H1 (cell line): ENCODE results near the gene PLBD2. TPM values are rescaled to one million over a fixed set of nuclear protein-coding genes. Genes with fewer than 3 reads are reported as not detected.

Source experiments
- CTCF ChIA-PET: fragments of 300-600 bp; sonication (Branson Sonifier 250); formaldehyde crosslinking; loops from one replicate; lab custom pipeline; 2021; ENCODE audit not compliant: partially characterized antibody; lab: Charles Lee
- POLR2A ChIA-PET: fragments of 300-600 bp; sonication (Branson Sonifier 250); formaldehyde crosslinking; loops from one replicate; lab custom pipeline; 2021; ENCODE audit warnings: inconsistent platforms; ENCODE audit not compliant: partially characterized antibody; lab: Charles Lee
- DNase-seq, 2 experiments: peaks; one replicate each; pipeline versions ENCODE4 v3.0.0 to v3.0.0-alpha.2; 2010 to 2022; ENCODE audit warnings: low spot score in 2 of 2, low read depth in 1 of 2, mixed read lengths in 1 of 2
- FAIRE-seq: peaks from 2 replicates; lab custom pipeline; 2011; peaks lifted over from hg19 to GRCh38; lab: Jason Lieb, UNC
- H2AFZ ChIP-seq: 2 replicates; pipeline ENCODE4 v1.8.1; 2012; ENCODE audit warnings: low read length, inconsistent platforms
- H2AK5ac ChIP-seq: 2 replicates; pipeline ENCODE4 v1.6.1; 2013; ENCODE audit warnings: low read depth, low read length
- H2BK120ac ChIP-seq: replicated peaks from 2 replicates; pipeline ENCODE3; 2013; ENCODE audit warnings: low read depth, low read length, inconsistent platforms
- H2BK12ac ChIP-seq: 2 replicates; pipeline ENCODE4 v1.6.1; 2013; ENCODE audit warnings: low read depth, low read length
- H2BK15ac ChIP-seq: 2 replicates; pipeline ENCODE4 v1.6.1; 2013; ENCODE audit warnings: low read length
- H2BK20ac ChIP-seq: 2 replicates; pipeline ENCODE4 v1.6.1; 2013; ENCODE audit warnings: low read length
- H2BK5ac ChIP-seq: 2 replicates; pipeline ENCODE4 v1.6.1; 2013; ENCODE audit warnings: low read depth, low read length
- H3K14ac ChIP-seq: 2 replicates; pipeline ENCODE4 v1.6.1; 2013; ENCODE audit warnings: inconsistent platforms; ENCODE audit not compliant: insufficient read length
- H3K18ac ChIP-seq: 2 replicates; pipeline ENCODE4 v1.6.1; 2013; ENCODE audit warnings: low read length; ENCODE audit errors: extremely low read depth
- H3K23ac ChIP-seq: 2 replicates; pipeline ENCODE4 v1.6.1; 2013; ENCODE audit warnings: inconsistent platforms; ENCODE audit not compliant: insufficient read length
- H3K23me2 ChIP-seq: 2 replicates; pipeline ENCODE4 v1.6.1; 2013; ENCODE audit warnings: low read depth, low read length
- H3K27ac ChIP-seq: 2 replicates; pipeline ENCODE4 v1.6.1; 2011; ENCODE audit warnings: low read depth, low read length, inconsistent platforms
- H3K27me3 ChIP-seq, 4 experiments: replicated peaks in 1 of 4; 1 replicate in 1 of 4; 2 replicates in 3 of 4; pipeline versions ENCODE4 v1.6.1 to v1.8.1; 2011 to 2013; ENCODE audit warnings: low read length in 3 of 4, mild to moderate bottlenecking in 3 of 4, inconsistent platforms in 2 of 4, mixed read lengths in 2 of 4, moderate library complexity in 1 of 4; ENCODE audit not compliant: control insufficient read depth in 3 of 4, insufficient read depth in 3 of 4; ENCODE audit errors: extremely low read depth in 1 of 4
- H3K36me3 ChIP-seq, 4 experiments: 2 replicates each; pipeline versions ENCODE4 v1.6.1 to v1.8.1; 2011 to 2013; ENCODE audit warnings: mild to moderate bottlenecking in 4 of 4, low read length in 3 of 4, moderate library complexity in 2 of 4, control low read depth in 1 of 4, inconsistent platforms in 1 of 4; ENCODE audit not compliant: insufficient read depth in 4 of 4, control insufficient read depth in 2 of 4
- H3K4ac ChIP-seq: replicated peaks from 2 replicates; pipeline ENCODE3; 2013; ENCODE audit warnings: low read length, low read depth, mixed read lengths, inconsistent platforms; ENCODE audit not compliant: insufficient read length
- H3K4me1 ChIP-seq, 4 experiments: replicated peaks in 1 of 4; 1 replicate in 1 of 4; 2 replicates in 3 of 4; pipeline versions ENCODE4 v1.6.1 to v1.8.1; 2011 to 2013; ENCODE audit warnings: low read length in 3 of 4, inconsistent platforms in 2 of 4, mixed read lengths in 1 of 4; ENCODE audit not compliant: insufficient read depth in 4 of 4, control insufficient read depth in 3 of 4
- H3K4me2 ChIP-seq, 2 experiments: 2 replicates each; pipeline versions ENCODE4 v1.6.1 to v1.8.1; 2011 to 2013; ENCODE audit warnings: low read depth in 2 of 2, low read length in 2 of 2, control low read depth in 1 of 2, inconsistent platforms in 1 of 2, mild to moderate bottlenecking in 1 of 2; ENCODE audit not compliant: insufficient read depth in 1 of 2
- H3K4me3 ChIP-seq, 4 experiments: fragments of 200-600, 300-600 bp in 1 of 4; sonication (generic), shearing (Covaris generic), sonication (Bioruptor Twin) in 1 of 4; 2 replicates each; pipeline versions ENCODE4 v1.5.1 to v1.8.1; 2011 to 2016; ENCODE audit warnings: low read length in 4 of 4, low read depth in 3 of 4, control low read depth in 2 of 4, inconsistent platforms in 2 of 4, mild to moderate bottlenecking in 2 of 4, mixed read lengths in 1 of 4, moderate library complexity in 1 of 4; ENCODE audit not compliant: insufficient read depth in 2 of 4; ENCODE audit errors: extremely low read depth in 1 of 4
- H3K56ac ChIP-seq: replicated peaks from 2 replicates; pipeline ENCODE3; 2013; ENCODE audit warnings: low read depth, mild to moderate bottlenecking, mixed read lengths, low read length, inconsistent platforms; ENCODE audit not compliant: insufficient read length
- H3K79me1 ChIP-seq: 2 replicates; pipeline ENCODE4 v1.6.1; 2013; ENCODE audit warnings: low read depth, low read length, control low read depth
- H3K79me2 ChIP-seq, 2 experiments: 2 replicates each; pipeline versions ENCODE4 v1.6.1 to v1.8.1; 2012 to 2013; ENCODE audit warnings: low read length in 2 of 2, mild to moderate bottlenecking in 2 of 2, inconsistent platforms in 1 of 2; ENCODE audit not compliant: insufficient read depth in 2 of 2, control insufficient read depth in 1 of 2
- H3K9ac ChIP-seq, 4 experiments: replicated peaks in 1 of 4; 1 replicate in 1 of 4; 2 replicates in 3 of 4; pipeline versions ENCODE4 v1.6.1 to v1.8.1; 2011 to 2013; ENCODE audit warnings: low read depth in 3 of 4, low read length in 3 of 4, control low read depth in 2 of 4, mild to moderate bottlenecking in 2 of 4, moderate library complexity in 2 of 4, inconsistent platforms in 1 of 4; ENCODE audit errors: extremely low read depth in 1 of 4
- H3K9me3 ChIP-seq, 2 experiments: 2 replicates each; pipeline versions ENCODE4 v1.6.1 to v1.8.1; 2012 to 2013; ENCODE audit warnings: mild to moderate bottlenecking in 2 of 2, moderate library complexity in 2 of 2, control low read depth in 1 of 2, inconsistent platforms in 1 of 2, low read depth in 1 of 2, low read length in 1 of 2, mixed read lengths in 1 of 2; ENCODE audit not compliant: insufficient read depth in 2 of 2
- H4K20me1 ChIP-seq, 2 experiments: replicated peaks in 1 of 2; 2 replicates each; pipeline versions ENCODE3 to v1.8.1; 2011 to 2013; ENCODE audit warnings: inconsistent platforms in 2 of 2, low read length in 2 of 2, mild to moderate bottlenecking in 1 of 2; ENCODE audit not compliant: insufficient read depth in 2 of 2, control insufficient read depth in 1 of 2
- H4K5ac ChIP-seq: 2 replicates; pipeline ENCODE4 v1.6.1; 2013; ENCODE audit warnings: low read length, low read depth, mixed read lengths, inconsistent platforms; ENCODE audit not compliant: insufficient read length
- H4K8ac ChIP-seq: 2 replicates; pipeline ENCODE4 v1.8.0; 2013; ENCODE audit warnings: mild to moderate bottlenecking, moderate library complexity, low read length, inconsistent platforms; ENCODE audit not compliant: insufficient read depth; ENCODE audit errors: extremely low read depth
- H4K91ac ChIP-seq: replicated peaks from 2 replicates; pipeline ENCODE3; 2013; ENCODE audit warnings: low read length, mixed read lengths, inconsistent platforms; ENCODE audit not compliant: insufficient read length
- EZH2 ChIP-seq: fragments of 200-600 bp; sonication (generic); IDR thresholded peaks from 2 replicates; pipeline ENCODE4 v1.7.1; 2012; ENCODE audit warnings: low read depth, mild to moderate bottlenecking, moderate library complexity, low read length, inconsistent platforms; ENCODE audit not compliant: severe bottlenecking
- GTF2F1 ChIP-seq: IDR thresholded peaks from 2 replicates; pipeline ENCODE4 v1.6.1; 2012; ENCODE audit warnings: low read depth, low read length, improper control_type of control experiment, borderline replicate concordance
- HDAC2 ChIP-seq, 2 experiments: fragments of 300-600 bp in 1 of 2; sonication (generic) in 1 of 2; IDR thresholded peaks; 2 replicates each; pipeline ENCODE4 v1.6.1; 2011 to 2012; ENCODE audit warnings: low read depth in 2 of 2, low read length in 2 of 2, mild to moderate bottlenecking in 2 of 2, moderate library complexity in 2 of 2, borderline replicate concordance in 1 of 2, inconsistent platforms in 1 of 2
- MAFK ChIP-seq: IDR thresholded peaks from 2 replicates; pipeline ENCODE4 v1.6.1; 2012; ENCODE audit warnings: low read depth, mild to moderate bottlenecking, improper control_type of control experiment, low read length
- POU5F1 ChIP-seq: IDR thresholded peaks from 2 replicates; pipeline ENCODE4 v1.6.1; 2011; ENCODE audit warnings: low read depth, mild to moderate bottlenecking, low read length, moderate library complexity
- SP2 ChIP-seq: IDR thresholded peaks from 2 replicates; pipeline ENCODE4 v1.6.1; 2012; ENCODE audit warnings: mild to moderate bottlenecking, low read length, inconsistent platforms
- SP4 ChIP-seq: IDR thresholded peaks from 2 replicates; pipeline ENCODE4 v1.6.1; 2012; ENCODE audit warnings: low read length, inconsistent platforms
- SRF ChIP-seq: IDR thresholded peaks from 2 replicates; pipeline ENCODE4 v1.6.1; 2011; ENCODE audit warnings: mild to moderate bottlenecking, low read depth, low read length, moderate library complexity
- TCF12 ChIP-seq: IDR thresholded peaks from 2 replicates; pipeline ENCODE4 v1.6.1; 2011; ENCODE audit warnings: low read depth, mild to moderate bottlenecking, low read length
- WGBS, 2 experiments: shearing (Covaris generic) in 1 of 2; methylation state at CpG; one replicate each; pipeline versions ENCODE4 v1.1.6 to v1.1.7; 2013 to 2015; ENCODE audit warnings: low lambda C conversion rate in 2 of 2, mixed read lengths in 2 of 2, inconsistent platforms in 1 of 2, low coverage in 1 of 2, missing lambda C conversion rate in 1 of 2; ENCODE audit not compliant: insufficient replicate concordance in 2 of 2, insufficient coverage in 1 of 2, insufficient read length in 1 of 2; ENCODE audit errors: extremely low coverage in 1 of 2, missing lambda C conversion rate in 1 of 2; 5-methylcytosine and 5-hydroxymethylcytosine counted together
- polyA plus RNA-seq, 7 experiments: library from polyadenylated mRNA; depleted of rRNA in 3 of 7; stranded (reverse) in 5 of 7; unstranded in 2 of 7; fragments of >200 nt in 5 of 7; fragments of 200-250 nt in 2 of 7; gene quantifications; 1 replicate in 5 of 7; 2 replicates in 1 of 7; 4 replicates in 1 of 7; pipeline versions ENCODE4 v1.2.1 to v1.2.3, GENCODE V29; 2011 to 2013; ENCODE audit warnings: missing spikeins in 2 of 7, mixed read lengths in 2 of 7
- total RNA-seq: library from RNA; stranded (reverse); fragmentation: NEBNext Ultra II Directional; extraction: Animal tissue kit (Norgen Biotek cat#: 25700); gene quantifications from 2 replicates; pipeline ENCODE4 v1.2.1, GENCODE V29; 2021
- TF ChIP-seq, protein P1 (sequence below): IDR thresholded peaks from 2 replicates; pipeline ENCODE4 v1.6.1; 2011; ENCODE audit warnings: low read length, improper control_type of control experiment

Gene PLBD2
- total and polyA plus RNA-seq, 2 of the 8 experiments (the other 6 are each of a cell fraction or from before 2014, with no cell fraction given): 16.8 to 33.5 TPM

DNA sequence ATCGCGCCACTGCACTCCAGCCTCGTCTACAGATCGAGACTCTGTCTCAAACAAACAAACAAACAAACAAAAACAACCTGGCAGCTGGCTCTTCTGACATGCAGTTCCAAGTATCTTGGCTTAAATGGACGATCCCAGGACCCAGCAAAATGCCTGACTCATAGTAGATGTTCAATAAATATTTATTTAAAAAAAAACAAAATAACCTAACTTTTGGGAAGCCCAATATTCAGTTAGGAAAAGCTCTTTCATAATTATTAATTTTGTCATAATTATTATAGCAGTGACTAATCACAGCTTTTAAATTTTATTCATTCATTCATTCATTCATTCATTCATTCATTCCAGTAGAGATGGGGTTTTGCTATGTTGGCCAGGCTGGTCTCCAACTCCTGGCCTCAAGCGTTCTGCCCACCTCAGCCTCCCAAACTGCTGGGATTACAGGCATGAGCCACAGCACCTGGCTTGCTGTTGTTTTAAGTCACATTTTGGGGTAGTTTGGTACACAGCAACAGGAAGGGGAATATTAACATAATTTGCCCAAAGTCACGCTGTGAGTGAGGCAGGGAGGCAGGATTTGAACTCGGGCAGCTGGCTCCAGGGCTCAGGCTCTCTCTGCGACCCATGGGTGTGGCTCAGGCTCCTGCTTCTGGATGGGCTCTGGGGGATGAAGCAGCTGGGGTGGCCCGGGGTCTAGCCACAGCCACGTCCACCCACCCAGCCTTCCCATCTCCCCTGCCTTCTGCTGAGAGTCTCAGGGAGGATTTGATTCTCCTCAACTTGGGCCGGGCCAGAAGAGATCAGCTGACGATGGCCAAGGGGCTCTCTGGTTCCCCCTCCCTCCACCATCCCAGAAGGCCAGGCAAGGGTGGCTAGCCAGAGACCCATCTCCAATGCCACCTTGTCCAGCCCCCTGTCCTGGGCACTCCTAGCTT lies 42.9 kb downstream of the PLBD2 start:
- H3K4me1 ChIP-seq: peaks cover 0 to 7% (median 4%) of the 10 kb centered on the region in 4 experiments; a peak in 4 of 7 replicates
- H4K91ac ChIP-seq: peak overlapping the region; percentile 66
- no peak overlapping the region for H3K9ac ChIP-seq
- no peak overlapping the region for H3K4ac ChIP-seq
- no peak overlapping the region for H3K4me2 ChIP-seq
- ChIA-PET CTCF (interaction anchor here (0.6 to 1.6 kb wide), 5 partner anchors 8 to 224 kb away, joined by 3 to 7 read pairs (median 3); no protein-coding TSS in a partner anchor), POLR2A (interaction anchor here (0.6 to 0.7 kb wide), 2 partner anchors 197 to 404 kb away, joined by 4 read pairs; no protein-coding TSS in a partner anchor)
- no peaks in the 10 kb centered on the region for H3K79me1 ChIP-seq
- H2BK12ac ChIP-seq: no peak overlapping the region; the same call in 1 of the 2 replicates
- no peak overlapping the region for H3K56ac ChIP-seq
- no peak overlapping the region for H2AK5ac ChIP-seq
- peaks cover 0 to 1% of the 10 kb centered on the region in 2 experiments for H4K20me1 ChIP-seq
- H3K27me3 ChIP-seq: no peaks in the 10 kb centered on the region
- WGBS, 2 experiments: 91% methylated on average over 13 of the region's 13 CpGs; no CpG with 5 or more reads in 1 of the 2 experiments
- H3K23me2 ChIP-seq: peaks cover 1% of the 10 kb centered on the region; the same call in 1 of the 2 replicates
- no peak overlapping the region for H3K14ac ChIP-seq
- no peak overlapping the region for H2AFZ ChIP-seq
- no peak overlapping the region for H3K4me3 ChIP-seq
- H4K5ac ChIP-seq: no peak overlapping the region
- H3K36me3 ChIP-seq: no peaks in the 10 kb centered on the region
- no peak overlapping the region for H3K23ac ChIP-seq
- H4K8ac ChIP-seq: peak overlapping the region; percentile 0; the same call in 1 of the 2 replicates
- no peak for FAIRE-seq
- no peak overlapping the region for H3K18ac ChIP-seq
- H3K27ac ChIP-seq: no peak overlapping the region
- H2BK5ac ChIP-seq: no peak overlapping the region
- H3K9me3 ChIP-seq: no peaks in the 10 kb centered on the region
- no peak overlapping the region for H2BK120ac ChIP-seq
- H2BK20ac ChIP-seq: no peak overlapping the region
- no peak overlapping the region for H2BK15ac ChIP-seq
- no peaks in the 10 kb centered on the region for H3K79me2 ChIP-seq
- DNase-seq: no peak
- TF ChIP-seq MAFK (no peak), SP2 (no peak), POU5F1 (no peak), SRF (no peak), TCF12 (no peak), HDAC2 (IDR thresholded peaks at IDR 0.05; ENCODE audit: borderline replicate concordance in 1 of 2, low read depth in 2 of 2, low read length in 2 of 2) (no peak), GTF2F1 (no peak), SP4 (no peak), EZH2 (no peak)
- TF ChIP-seq, protein P1, sequence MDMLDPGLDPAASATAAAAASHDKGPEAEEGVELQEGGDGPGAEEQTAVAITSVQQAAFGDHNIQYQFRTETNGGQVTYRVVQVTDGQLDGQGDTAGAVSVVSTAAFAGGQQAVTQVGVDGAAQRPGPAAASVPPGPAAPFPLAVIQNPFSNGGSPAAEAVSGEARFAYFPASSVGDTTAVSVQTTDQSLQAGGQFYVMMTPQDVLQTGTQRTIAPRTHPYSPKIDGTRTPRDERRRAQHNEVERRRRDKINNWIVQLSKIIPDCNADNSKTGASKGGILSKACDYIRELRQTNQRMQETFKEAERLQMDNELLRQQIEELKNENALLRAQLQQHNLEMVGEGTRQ: no peak
